Measurements from ENCODE around the gene PNLIPRP3.

The PNLIPRP3 gene

DNA sequence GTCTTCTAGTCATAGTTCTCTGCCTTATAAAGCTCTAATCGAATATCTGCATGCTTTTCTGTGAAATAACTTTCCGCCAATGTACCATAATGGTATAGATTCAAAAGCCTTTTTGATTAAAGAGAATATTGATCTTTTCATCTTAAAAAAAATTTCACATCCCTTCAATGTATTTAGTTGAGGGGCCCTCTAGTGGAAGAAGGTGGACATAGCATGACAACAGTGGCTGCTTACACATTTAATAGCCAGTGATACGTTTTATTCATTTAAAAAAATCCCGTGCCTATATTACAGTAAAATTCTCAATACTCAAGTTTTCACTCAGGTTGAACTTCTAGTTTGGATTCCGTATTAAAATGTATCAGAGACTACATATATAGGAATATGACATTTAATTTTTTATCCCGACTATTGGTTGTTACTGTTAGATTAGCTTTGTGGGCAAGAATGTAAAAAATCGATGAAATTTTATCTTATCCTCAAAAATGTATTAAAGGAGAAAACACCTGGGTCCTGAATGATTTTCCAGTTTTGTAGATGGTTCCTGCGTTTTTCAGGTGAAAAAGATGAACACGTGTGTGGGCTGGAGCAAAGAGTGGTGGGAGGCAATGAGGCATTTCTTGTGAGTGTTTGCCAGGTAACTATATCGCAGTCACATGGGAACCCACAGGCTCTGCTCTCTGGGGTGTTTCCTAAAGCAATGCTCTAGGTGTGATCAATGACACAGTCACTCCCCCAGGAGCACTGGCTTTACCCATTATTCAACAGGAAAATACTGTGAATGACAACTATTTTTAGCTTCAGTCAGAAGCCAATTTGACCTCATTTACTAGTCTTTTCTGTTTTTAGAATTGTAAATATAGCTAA, 94.0 kb downstream of the PNLIPRP3 start:
- TF ChIP-seq YY1 (IDR thresholded peaks at IDR 0.05; ENCODE audit: low read depth) (no peak), CEBPB (IDR thresholded peaks at IDR 0.05) (no peak), RAD21 (IDR thresholded peaks at IDR 0.05; ENCODE audit: low read depth) (peak; percentile 41; the same call in 1 of the 2 replicates), EP300 (IDR thresholded peaks at IDR 0.05; ENCODE audit: borderline replicate concordance) (no peak), CREB1 (IDR thresholded peaks at IDR 0.05; ENCODE audit: low read depth) (no peak)

DNA sequence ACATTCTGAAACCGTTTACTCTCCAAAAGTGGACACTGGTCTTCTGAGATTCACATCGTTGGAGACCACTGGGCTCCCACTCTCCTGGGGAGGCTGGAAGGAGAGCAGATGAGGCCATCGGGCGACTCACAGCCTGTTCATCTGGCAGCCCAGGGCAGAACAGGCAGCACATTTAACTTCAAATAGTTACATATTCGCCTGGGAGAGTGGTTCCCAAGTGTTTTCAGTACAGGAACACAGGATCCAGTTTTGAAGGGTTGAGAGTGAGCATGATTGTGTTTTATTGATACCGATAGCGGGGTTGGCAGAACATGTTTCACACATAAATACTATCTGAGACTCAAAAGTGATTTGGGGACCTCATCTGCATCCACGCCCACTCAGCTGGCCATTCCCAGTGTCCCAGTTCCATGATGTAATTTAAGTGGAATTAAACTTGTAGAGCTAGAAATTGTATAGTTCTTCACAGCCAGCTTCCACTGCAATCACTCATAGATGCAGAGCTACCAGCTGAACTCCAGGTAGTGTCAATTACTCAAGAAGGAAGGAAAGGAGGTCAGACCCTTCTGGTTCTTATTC, 95.2 kb downstream of the PNLIPRP3 start:
- TF ChIP-seq CREB1 (IDR thresholded peaks at IDR 0.05; ENCODE audit: low read depth) (no peak), CEBPB (IDR thresholded peaks at IDR 0.05) (no peak), EP300 (IDR thresholded peaks at IDR 0.05; ENCODE audit: borderline replicate concordance) (no peak), TEAD4 (IDR thresholded peaks at IDR 0.05) (no peak), NFIC (IDR thresholded peaks at IDR 0.05) (no peak), RAD21 (IDR thresholded peaks at IDR 0.05; ENCODE audit: low read depth) (no peak), ZBTB7A (IDR thresholded peaks at IDR 0.05; ENCODE audit: low read depth) (no peak), YY1 (IDR thresholded peaks at IDR 0.05; ENCODE audit: low read depth) (no peak), EGR1 (IDR thresholded peaks at IDR 0.05) (no peak), TCF12 (IDR thresholded peaks at IDR 0.05; ENCODE audit: low read depth) (no peak), FOXM1 (IDR thresholded peaks at IDR 0.05; ENCODE audit: borderline replicate concordance, low read depth) (no peak), TAF1 (IDR thresholded peaks at IDR 0.05; ENCODE audit: low read depth) (no peak)
- TF ChIP-seq, protein P1, sequence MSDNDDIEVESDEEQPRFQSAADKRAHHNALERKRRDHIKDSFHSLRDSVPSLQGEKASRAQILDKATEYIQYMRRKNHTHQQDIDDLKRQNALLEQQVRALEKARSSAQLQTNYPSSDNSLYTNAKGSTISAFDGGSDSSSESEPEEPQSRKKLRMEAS (IDR thresholded peaks at IDR 0.05): no peak
- TF ChIP-seq, protein P2, sequence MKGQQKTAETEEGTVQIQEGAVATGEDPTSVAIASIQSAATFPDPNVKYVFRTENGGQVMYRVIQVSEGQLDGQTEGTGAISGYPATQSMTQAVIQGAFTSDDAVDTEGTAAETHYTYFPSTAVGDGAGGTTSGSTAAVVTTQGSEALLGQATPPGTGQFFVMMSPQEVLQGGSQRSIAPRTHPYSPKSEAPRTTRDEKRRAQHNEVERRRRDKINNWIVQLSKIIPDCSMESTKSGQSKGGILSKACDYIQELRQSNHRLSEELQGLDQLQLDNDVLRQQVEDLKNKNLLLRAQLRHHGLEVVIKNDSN (IDR thresholded peaks at IDR 0.05): no peak
- TF ChIP-seq, protein P3, sequence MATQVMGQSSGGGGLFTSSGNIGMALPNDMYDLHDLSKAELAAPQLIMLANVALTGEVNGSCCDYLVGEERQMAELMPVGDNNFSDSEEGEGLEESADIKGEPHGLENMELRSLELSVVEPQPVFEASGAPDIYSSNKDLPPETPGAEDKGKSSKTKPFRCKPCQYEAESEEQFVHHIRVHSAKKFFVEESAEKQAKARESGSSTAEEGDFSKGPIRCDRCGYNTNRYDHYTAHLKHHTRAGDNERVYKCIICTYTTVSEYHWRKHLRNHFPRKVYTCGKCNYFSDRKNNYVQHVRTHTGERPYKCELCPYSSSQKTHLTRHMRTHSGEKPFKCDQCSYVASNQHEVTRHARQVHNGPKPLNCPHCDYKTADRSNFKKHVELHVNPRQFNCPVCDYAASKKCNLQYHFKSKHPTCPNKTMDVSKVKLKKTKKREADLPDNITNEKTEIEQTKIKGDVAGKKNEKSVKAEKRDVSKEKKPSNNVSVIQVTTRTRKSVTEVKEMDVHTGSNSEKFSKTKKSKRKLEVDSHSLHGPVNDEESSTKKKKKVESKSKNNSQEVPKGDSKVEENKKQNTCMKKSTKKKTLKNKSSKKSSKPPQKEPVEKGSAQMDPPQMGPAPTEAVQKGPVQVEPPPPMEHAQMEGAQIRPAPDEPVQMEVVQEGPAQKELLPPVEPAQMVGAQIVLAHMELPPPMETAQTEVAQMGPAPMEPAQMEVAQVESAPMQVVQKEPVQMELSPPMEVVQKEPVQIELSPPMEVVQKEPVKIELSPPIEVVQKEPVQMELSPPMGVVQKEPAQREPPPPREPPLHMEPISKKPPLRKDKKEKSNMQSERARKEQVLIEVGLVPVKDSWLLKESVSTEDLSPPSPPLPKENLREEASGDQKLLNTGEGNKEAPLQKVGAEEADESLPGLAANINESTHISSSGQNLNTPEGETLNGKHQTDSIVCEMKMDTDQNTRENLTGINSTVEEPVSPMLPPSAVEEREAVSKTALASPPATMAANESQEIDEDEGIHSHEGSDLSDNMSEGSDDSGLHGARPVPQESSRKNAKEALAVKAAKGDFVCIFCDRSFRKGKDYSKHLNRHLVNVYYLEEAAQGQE (IDR thresholded peaks at IDR 0.05; ENCODE audit: low read depth): no peak

DNA sequence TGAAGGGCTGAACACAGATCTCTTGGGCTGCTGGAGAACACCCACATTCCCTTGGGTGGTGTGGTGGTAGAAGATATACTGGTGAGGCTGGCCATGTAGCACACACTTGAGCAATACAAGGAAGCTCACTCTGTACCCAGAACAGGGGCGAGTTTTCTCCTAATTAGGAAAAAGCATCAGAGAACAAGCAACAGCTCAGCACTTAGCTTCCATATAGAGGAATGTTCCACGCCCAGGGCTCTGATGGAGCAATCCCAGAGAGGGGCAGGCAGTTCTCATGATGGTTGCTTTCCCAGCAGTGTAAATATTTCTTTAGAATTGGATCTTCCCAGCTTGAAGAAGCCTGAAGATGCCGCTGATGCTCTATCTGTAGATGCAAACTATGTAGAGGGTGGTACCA, 97.1 kb downstream of the PNLIPRP3 start:
- no peak for TF ChIP-seq TAF1 (IDR thresholded peaks at IDR 0.05; ENCODE audit: low read depth)
- TF ChIP-seq YY1 (IDR thresholded peaks at IDR 0.05; ENCODE audit: low read depth): no peak
- TF ChIP-seq, protein P3 (IDR thresholded peaks at IDR 0.05; ENCODE audit: low read depth): no peak
- TF ChIP-seq TCF12 (IDR thresholded peaks at IDR 0.05; ENCODE audit: low read depth): no peak
- no peak for TF ChIP-seq EGR1 (IDR thresholded peaks at IDR 0.05)
- no peak for TF ChIP-seq CREB1 (IDR thresholded peaks at IDR 0.05; ENCODE audit: low read depth)
- TF ChIP-seq CEBPB (IDR thresholded peaks at IDR 0.05): no peak
- TF ChIP-seq, protein P2 (IDR thresholded peaks at IDR 0.05): no peak
- TF ChIP-seq RAD21 (IDR thresholded peaks at IDR 0.05; ENCODE audit: low read depth): no peak
- TF ChIP-seq FOXM1 (IDR thresholded peaks at IDR 0.05; ENCODE audit: borderline replicate concordance, low read depth): no peak
- no peak for TF ChIP-seq NFIC (IDR thresholded peaks at IDR 0.05)
- TF ChIP-seq, protein P1 (IDR thresholded peaks at IDR 0.05): no peak
- no peak for TF ChIP-seq EP300 (IDR thresholded peaks at IDR 0.05; ENCODE audit: borderline replicate concordance)
- TF ChIP-seq ZBTB7A (IDR thresholded peaks at IDR 0.05; ENCODE audit: low read depth): no peak
- TF ChIP-seq TEAD4 (IDR thresholded peaks at IDR 0.05): no peak

DNA sequence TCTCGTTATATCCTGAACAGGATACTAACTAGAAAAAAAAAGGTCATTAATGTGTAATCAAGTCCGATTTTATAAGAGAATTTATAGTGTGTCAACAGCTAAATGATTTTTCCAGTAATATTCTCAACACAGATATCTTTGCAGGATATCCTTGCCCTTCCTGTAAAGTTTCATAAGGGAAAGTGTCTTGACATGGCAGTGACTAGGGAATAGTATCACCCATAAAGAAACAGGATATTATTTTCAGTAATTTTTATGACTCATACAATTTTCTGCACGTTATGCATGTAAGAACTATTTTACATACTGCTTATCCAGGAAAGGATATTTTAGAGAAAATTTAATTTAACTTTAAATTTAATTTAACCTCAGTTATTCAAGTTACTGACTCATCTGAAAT, 98.6 kb downstream of the PNLIPRP3 start:
- no peak for TF ChIP-seq ZBTB7A (IDR thresholded peaks at IDR 0.05; ENCODE audit: low read depth)
- no peak for TF ChIP-seq TAF1 (IDR thresholded peaks at IDR 0.05; ENCODE audit: low read depth)
- no peak for TF ChIP-seq EP300 (IDR thresholded peaks at IDR 0.05; ENCODE audit: borderline replicate concordance)
- TF ChIP-seq EGR1 (IDR thresholded peaks at IDR 0.05): no peak
- TF ChIP-seq CEBPB (IDR thresholded peaks at IDR 0.05): no peak
- no peak for TF ChIP-seq NFIC (IDR thresholded peaks at IDR 0.05)
- no peak for TF ChIP-seq RAD21 (IDR thresholded peaks at IDR 0.05; ENCODE audit: low read depth)
- no peak for TF ChIP-seq TCF12 (IDR thresholded peaks at IDR 0.05; ENCODE audit: low read depth)
- TF ChIP-seq, protein P3 (IDR thresholded peaks at IDR 0.05; ENCODE audit: low read depth): no peak
- TF ChIP-seq, protein P2 (IDR thresholded peaks at IDR 0.05): no peak
- TF ChIP-seq YY1 (IDR thresholded peaks at IDR 0.05; ENCODE audit: low read depth): no peak
- TF ChIP-seq, protein P1 (IDR thresholded peaks at IDR 0.05): no peak
- TF ChIP-seq TEAD4 (IDR thresholded peaks at IDR 0.05): no peak
- TF ChIP-seq FOXM1 (IDR thresholded peaks at IDR 0.05; ENCODE audit: borderline replicate concordance, low read depth): no peak
- no peak for TF ChIP-seq CREB1 (IDR thresholded peaks at IDR 0.05; ENCODE audit: low read depth)
